Measurements from ENCODE around the gene FOXC2.

GRCh38 chr16:86558355-86559193, 8.1 kb upstream of the FOXC2 start:
- TF ChIP-seq CTCF (IDR thresholded peaks at IDR 0.05; ENCODE audit: extremely low read depth in 1 of 2, insufficient read depth in 1 of 2, low read depth in 1 of 2, low read length in 2 of 2) (no peak), FOS (IDR thresholded peaks at IDR 0.05; ENCODE audit: borderline replicate concordance, insufficient read depth, low read length) (no peak), POLR2AphosphoS5 (IDR thresholded peaks at IDR 0.05; ENCODE audit: insufficient read depth, low read depth, low read length) (no peak), MAX (IDR thresholded peaks at IDR 0.05; ENCODE audit: insufficient read depth, insufficient read length) (no peak), POLR2A (IDR thresholded peaks at IDR 0.05; ENCODE audit: low read depth, low read length) (no peak), MYC (IDR thresholded peaks at IDR 0.05; ENCODE audit: low read depth, low read length) (no peak), EZH2 (IDR thresholded peaks at IDR 0.05; ENCODE audit: borderline replicate concordance, low read depth, low read length, severe bottlenecking) (no peak), JUN (IDR thresholded peaks at IDR 0.05; ENCODE audit: borderline replicate concordance, insufficient read depth, insufficient read length, low read depth) (no peak), GATA2 (IDR thresholded peaks at IDR 0.05; ENCODE audit: insufficient read depth, insufficient read length, low read depth, low read length) (no peak)

Measured in endothelial cell of umbilical vein (primary cell).